ENCODE results near the gene CAMK1D.

DNA sequence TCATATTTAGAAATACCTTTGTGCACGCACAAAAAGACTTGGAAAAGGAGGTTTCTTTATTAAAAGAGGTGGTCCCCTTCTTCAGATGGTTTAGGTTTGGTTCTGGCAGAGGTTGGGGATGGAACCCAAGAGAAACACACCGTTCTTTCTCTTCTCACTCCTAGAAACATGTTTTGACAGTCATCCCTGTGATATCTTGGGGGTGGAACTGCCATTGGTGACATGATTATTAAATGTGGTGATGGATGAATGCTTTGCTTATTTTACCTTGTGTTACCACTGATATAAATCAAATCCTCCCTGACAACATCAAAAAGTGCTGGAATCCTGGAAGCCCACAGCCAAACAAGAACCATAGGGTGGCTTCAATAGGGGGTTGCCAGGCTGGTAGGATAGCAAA is 505.6 kb downstream of the CAMK1D start:
- TF ChIP-seq CEBPB (IDR thresholded peaks at IDR 0.05; ENCODE audit: low read depth, low read length): no peak
- TF ChIP-seq RFX5 (IDR thresholded peaks at IDR 0.05; ENCODE audit: low read depth, low read length): no peak

All from IMR-90 (cell line).